Smooth muscle cell (in vitro differentiated cells): Measurements from ENCODE around the gene CMSS1. TPM values are rescaled to one million over a fixed set of nuclear protein-coding genes. Genes with fewer than 3 reads are reported as not detected.

ENCODE experiments used
- DNase-seq: peaks from one replicate; lab custom pipeline; 2025; ENCODE audit not compliant: unreplicated experiment; lab: John Stamatoyannopoulos, UW
- H2AFZ ChIP-seq: fragments of 200-600 bp; sonication (generic); 2 replicates; pipeline ENCODE4 v1.6.0; 2016; ENCODE audit warnings: antibody characterized with exemption, low read depth, mild to moderate bottlenecking
- H3F3A ChIP-seq: fragments of 200-600 bp; sonication (generic); 2 replicates; pipeline ENCODE4 v1.6.0; 2017; ENCODE audit warnings: antibody characterized with exemption, low read depth
- H3K27ac ChIP-seq: fragments of 200-600 bp; sonication (generic); 2 replicates; pipeline ENCODE4 v1.5.1; 2016; ENCODE audit warnings: low read depth, mild to moderate bottlenecking
- H3K27me3 ChIP-seq: fragments of 200-600 bp; sonication (generic); 2 replicates; pipeline ENCODE4 v1.6.1; 2016; ENCODE audit warnings: low read depth, mild to moderate bottlenecking
- H3K36me3 ChIP-seq: fragments of 200-600 bp; sonication (generic); 2 replicates; pipeline ENCODE4 v1.5.1; 2016; ENCODE audit warnings: low read depth
- H3K4me1 ChIP-seq: fragments of 200-600 bp; sonication (generic); 2 replicates; pipeline ENCODE4 v1.5.1; 2016; ENCODE audit warnings: low read depth
- H3K4me2 ChIP-seq: fragments of 200-600 bp; sonication (generic); 2 replicates; pipeline ENCODE4 v1.6.0; 2016; ENCODE audit warnings: mild to moderate bottlenecking
- H3K4me3 ChIP-seq: fragments of 200-600 bp; sonication (generic); 2 replicates; pipeline ENCODE4 v1.5.1; 2016; ENCODE audit warnings: mild to moderate bottlenecking
- H3K79me2 ChIP-seq: fragments of 200-600 bp; sonication (generic); 2 replicates; pipeline ENCODE4 v1.6.0; 2016; ENCODE audit warnings: low read depth, mild to moderate bottlenecking
- H3K9ac ChIP-seq: fragments of 200-600 bp; sonication (generic); 2 replicates; pipeline ENCODE4 v1.6.0; 2016; ENCODE audit warnings: low read depth
- H3K9me3 ChIP-seq: fragments of 200-600 bp; sonication (generic); replicated peaks from 2 replicates; pipeline ENCODE4 v1.5.1; 2016; ENCODE audit warnings: low read depth
- H4K20me1 ChIP-seq: fragments of 200-600 bp; sonication (generic); 2 replicates; pipeline ENCODE4 v1.6.0; 2016; ENCODE audit warnings: low read depth
- WGBS: methylation state at CpG from one replicate; pipeline ENCODE4 v1.1.7; 2016; ENCODE audit warnings: low lambda C conversion rate; 5-methylcytosine and 5-hydroxymethylcytosine counted together
- polyA plus RNA-seq: library from polyadenylated mRNA; unstranded; fragments of >200 nt; fragmentation: Nextera tagmentation; extraction: Ambion mirVana; gene quantifications from 2 replicates; pipeline ENCODE4 v1.2.1, GENCODE V29; 2016
- total RNA-seq: library from RNA; depleted of rRNA; stranded (reverse); fragments of >200 nt; gene quantifications from 2 replicates; pipeline ENCODE4 v1.2.3, GENCODE V29; 2014
- TF ChIP-seq, protein P1 (sequence below): fragments of 200-600 bp; sonication (generic); IDR thresholded peaks from 2 replicates; pipeline ENCODE4 v1.5.1; 2017; ENCODE audit warnings: borderline replicate concordance, mild to moderate bottlenecking, antibody characterized with exemption; ENCODE audit not compliant: insufficient read depth, poor library complexity, severe bottlenecking

Gene CMSS1
- total and polyA plus RNA-seq, 2 experiments from 2014 or later, result 19.2 to 24.1 TPM

DNA sequence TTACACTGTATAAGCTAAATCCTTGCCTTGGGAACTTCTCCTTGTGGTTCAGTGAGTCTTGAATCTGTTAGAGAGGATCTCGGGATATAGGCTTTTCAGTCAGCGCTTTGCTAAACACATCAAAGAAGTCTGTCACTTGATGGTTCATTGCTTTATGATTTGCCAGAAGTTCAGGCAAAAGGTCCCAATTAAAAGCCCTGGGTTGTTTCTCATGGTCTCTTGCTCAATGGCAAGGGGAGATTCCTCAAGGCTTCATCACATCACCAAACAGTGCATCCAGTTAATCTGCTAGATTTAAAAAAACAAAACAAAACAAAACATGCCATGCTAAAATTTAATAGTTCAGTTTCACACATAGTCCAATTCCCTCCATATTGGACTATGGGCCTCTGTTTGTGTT is 181.9 kb downstream of the CMSS1 start:
- 29% methylated on average over 2 of the region's 2 CpGs for WGBS
- no peak for DNase-seq
- Histone ChIP-seq H4K20me1 (no peaks in the 10 kb centered on the region), H3K79me2 (no peaks in the 10 kb centered on the region), H3K27me3 (no peaks in the 10 kb centered on the region), H3K4me2 (peak overlapping the region; percentile 18), H3F3A (no peaks in the 10 kb centered on the region), H3K9me3 (no peaks in the 10 kb centered on the region), H3K4me3 (no peak overlapping the region), H2AFZ (peak overlapping the region; percentile 25), H3K9ac (no peak overlapping the region), H3K4me1 (peaks cover 6% of the 10 kb centered on the region), H3K36me3 (no peaks in the 10 kb centered on the region), H3K27ac (peak overlapping the region; percentile 91)
- TF ChIP-seq, protein P1, sequence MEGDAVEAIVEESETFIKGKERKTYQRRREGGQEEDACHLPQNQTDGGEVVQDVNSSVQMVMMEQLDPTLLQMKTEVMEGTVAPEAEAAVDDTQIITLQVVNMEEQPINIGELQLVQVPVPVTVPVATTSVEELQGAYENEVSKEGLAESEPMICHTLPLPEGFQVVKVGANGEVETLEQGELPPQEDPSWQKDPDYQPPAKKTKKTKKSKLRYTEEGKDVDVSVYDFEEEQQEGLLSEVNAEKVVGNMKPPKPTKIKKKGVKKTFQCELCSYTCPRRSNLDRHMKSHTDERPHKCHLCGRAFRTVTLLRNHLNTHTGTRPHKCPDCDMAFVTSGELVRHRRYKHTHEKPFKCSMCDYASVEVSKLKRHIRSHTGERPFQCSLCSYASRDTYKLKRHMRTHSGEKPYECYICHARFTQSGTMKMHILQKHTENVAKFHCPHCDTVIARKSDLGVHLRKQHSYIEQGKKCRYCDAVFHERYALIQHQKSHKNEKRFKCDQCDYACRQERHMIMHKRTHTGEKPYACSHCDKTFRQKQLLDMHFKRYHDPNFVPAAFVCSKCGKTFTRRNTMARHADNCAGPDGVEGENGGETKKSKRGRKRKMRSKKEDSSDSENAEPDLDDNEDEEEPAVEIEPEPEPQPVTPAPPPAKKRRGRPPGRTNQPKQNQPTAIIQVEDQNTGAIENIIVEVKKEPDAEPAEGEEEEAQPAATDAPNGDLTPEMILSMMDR, result no peak

DNA sequence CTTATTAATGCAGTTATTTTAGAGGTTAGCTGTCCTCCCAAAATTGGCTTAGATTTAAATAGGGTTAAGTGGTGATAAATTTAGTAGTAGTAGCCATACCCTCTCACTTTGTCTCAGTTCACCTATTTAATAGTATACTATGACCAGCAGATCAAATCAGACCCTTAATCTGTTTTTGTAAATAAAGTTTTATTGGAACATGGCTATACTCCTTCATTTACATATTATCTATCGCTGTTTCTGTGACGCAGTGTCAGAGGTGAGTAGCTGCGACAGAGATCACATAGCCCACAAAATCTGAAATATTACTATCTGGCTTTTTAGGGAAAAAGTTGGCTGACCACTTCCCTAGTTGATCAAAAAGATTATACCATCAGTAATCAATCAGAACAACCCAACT is 183.4 kb downstream of the CMSS1 start:
- Histone ChIP-seq H3K79me2 (no peaks in the 10 kb centered on the region), H3K9me3 (no peaks in the 10 kb centered on the region), H3K4me2 (no peak overlapping the region), H3K27ac (peak overlapping the region; percentile 91), H3F3A (no peaks in the 10 kb centered on the region), H3K4me1 (peaks cover 12% of the 10 kb centered on the region), H3K9ac (no peak overlapping the region), H2AFZ (no peak overlapping the region), H3K36me3 (no peaks in the 10 kb centered on the region), H3K4me3 (no peak overlapping the region), H4K20me1 (no peaks in the 10 kb centered on the region), H3K27me3 (no peaks in the 10 kb centered on the region)
- TF ChIP-seq, protein P1, result no peak
- no peak for DNase-seq
- WGBS, result 92% methylated on average over 3 of the region's 3 CpGs

DNA sequence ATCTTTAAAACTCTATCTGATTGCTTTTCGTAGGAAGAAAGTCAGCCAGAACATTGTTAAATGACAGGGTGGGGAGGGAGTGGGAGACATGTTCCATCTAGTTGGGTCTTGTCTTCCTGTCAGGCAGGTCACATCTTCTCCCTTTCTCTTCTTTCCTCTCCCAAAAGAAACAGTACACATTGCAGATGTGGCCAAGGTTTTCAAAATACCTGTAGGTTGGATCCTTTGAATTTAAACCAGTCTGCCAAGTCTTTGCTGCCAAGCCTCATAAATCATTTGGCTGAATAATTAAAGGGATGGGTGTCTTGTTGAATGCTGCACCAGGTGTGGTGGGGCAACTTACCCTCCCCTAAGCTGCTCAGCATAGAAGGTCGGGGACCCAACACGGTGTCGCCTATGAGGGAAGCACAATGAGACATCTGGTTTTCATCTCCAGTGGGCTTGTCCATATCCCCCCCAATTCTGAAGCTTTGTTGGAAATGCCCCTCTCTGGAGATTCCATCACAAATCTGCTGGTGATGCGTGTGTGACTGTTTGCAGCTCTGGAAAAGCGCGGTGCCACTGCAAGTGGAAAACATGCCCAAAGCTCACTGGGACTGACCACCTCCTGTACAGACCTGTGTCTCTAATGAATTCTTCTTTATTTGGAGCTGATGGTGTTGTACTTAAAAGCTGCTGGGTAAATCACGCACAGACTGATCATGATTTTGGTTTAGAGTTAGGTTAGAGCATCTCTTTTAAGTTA is 184.0 kb downstream of the CMSS1 start:
- H3K9ac ChIP-seq, result peak overlapping the region; percentile 57
- H3K9me3 ChIP-seq, result no peaks in the 10 kb centered on the region
- H3K36me3 ChIP-seq, result no peaks in the 10 kb centered on the region
- H3K27ac ChIP-seq, result peak overlapping the region; percentile 91
- TF ChIP-seq, protein P1, result no peak
- no peak overlapping the region for H3K4me3 ChIP-seq
- peak overlapping the region; percentile 54 for H3K4me2 ChIP-seq
- 82% methylated on average over 8 of the region's 8 CpGs for WGBS
- no peaks in the 10 kb centered on the region for H4K20me1 ChIP-seq
- H3K79me2 ChIP-seq, result no peaks in the 10 kb centered on the region
- DNase-seq, result no peak
- no peaks in the 10 kb centered on the region for H3F3A ChIP-seq
- H3K27me3 ChIP-seq, result no peaks in the 10 kb centered on the region
- no peak overlapping the region for H2AFZ ChIP-seq
- H3K4me1 ChIP-seq, result peaks cover 18% of the 10 kb centered on the region
